HG03520 (cell line): ENCODE data around the gene SERINC2.
"Not testable (repeated sequence)": the region's sequence is repeated elsewhere in the genome, so short reads cannot be mapped to it uniquely, and the experiment has no call there.

Experiments
- ATAC-seq: cut with Tn5 transposase; IDR thresholded peaks from one replicate; pipeline ENCODE4 v1.9.1; 2021; ENCODE audit warnings: mild to moderate bottlenecking, moderate library complexity; ENCODE audit not compliant: unreplicated experiment

Gene SERINC2

GRCh38 chr1:31382379-31382989, 30.5 kb upstream of the SERINC2 start:
- no peak for ATAC-seq

- ATAC-seq: no peak
These were observed 29.0 kb upstream of the SERINC2 start for GRCh38 chr1:31383967-31384366.

- not testable (repeated sequence) for ATAC-seq
These were observed 26.3 kb upstream of the SERINC2 start for GRCh38 chr1:31386576-31387243.

GRCh38 chr1:31387612-31388011, 25.4 kb upstream of the SERINC2 start:
- ATAC-seq: no peak

- no peak for ATAC-seq
These were observed 23.4 kb upstream of the SERINC2 start for GRCh38 chr1:31389616-31390015.

GRCh38 chr1:31390071-31390470, 22.9 kb upstream of the SERINC2 start:
- ATAC-seq: no peak

GRCh38 chr1:31393463-31393862, 19.6 kb upstream of the SERINC2 start:
- ATAC-seq: no peak

- ATAC-seq: peak; percentile 55
These were observed 18.3 kb upstream of the SERINC2 start for GRCh38 chr1:31394584-31395193.

GRCh38 chr1:31396633-31397351, 16.2 kb upstream of the SERINC2 start:
- no peak for ATAC-seq

- no peak for ATAC-seq
These were observed 15.5 kb upstream of the SERINC2 start for GRCh38 chr1:31397360-31398095.

GRCh38 chr1:31398246-31398645, 14.8 kb upstream of the SERINC2 start:
- ATAC-seq: no peak

- no peak for ATAC-seq
These were observed 13.0 kb upstream of the SERINC2 start for GRCh38 chr1:31399976-31400375.

- no peak for ATAC-seq
These were observed 12.6 kb upstream of the SERINC2 start for GRCh38 chr1:31400393-31400792.

GRCh38 chr1:31401241-31401640, 11.8 kb upstream of the SERINC2 start:
- no peak for ATAC-seq

- no peak for ATAC-seq
These were observed 7.3 kb upstream of the SERINC2 start for GRCh38 chr1:31405578-31406245.

GRCh38 chr1:31407029-31407626, 5.9 kb upstream of the SERINC2 start:
- ATAC-seq: no peak

- ATAC-seq: no peak
These were observed 4.2 kb upstream of the SERINC2 start for GRCh38 chr1:31408788-31409318.

- no peak for ATAC-seq
These were observed 2.8 kb upstream of the SERINC2 start for GRCh38 chr1:31409946-31410858.

GRCh38 chr1:31410871-31411270, 2.1 kb upstream of the SERINC2 start:
- no peak for ATAC-seq
